Endodermal cell (in vitro differentiated cells): ENCODE results near the gene TPPP. TPM values are rescaled to one million over a fixed set of nuclear protein-coding genes. Genes with fewer than 3 reads are reported as not detected.

Experiments
- DNase-seq: peaks from one replicate; pipeline ENCODE4 v3.0.0-alpha.2; 2017
- H3K27ac ChIP-seq: 2 replicates; pipeline ENCODE4 v1.5.1; 2013; ENCODE audit warnings: mild to moderate bottlenecking, low read depth, low read length, moderate library complexity
- H3K27me3 ChIP-seq: 2 replicates; pipeline ENCODE4 v1.6.1; 2013; ENCODE audit warnings: mild to moderate bottlenecking, low read length, moderate library complexity; ENCODE audit not compliant: insufficient read depth, control insufficient read depth, poor library complexity, severe bottlenecking
- H3K36me3 ChIP-seq: 2 replicates; pipeline ENCODE4 v1.7.0; 2013; ENCODE audit warnings: mild to moderate bottlenecking, low read length, moderate library complexity; ENCODE audit not compliant: control insufficient read depth, insufficient read depth
- H3K4me1 ChIP-seq: one replicate; pipeline ENCODE4 v1.7.0; 2013; ENCODE audit warnings: low read length; ENCODE audit not compliant: control insufficient read depth, insufficient read depth
- H3K4me3 ChIP-seq: 2 replicates; pipeline ENCODE4 v1.5.1; 2013; ENCODE audit warnings: mild to moderate bottlenecking, low read length, moderate library complexity
- H3K9ac ChIP-seq: 2 replicates; pipeline ENCODE4 v1.6.1; 2013; ENCODE audit warnings: mild to moderate bottlenecking, low read length, moderate library complexity; ENCODE audit not compliant: poor library complexity, severe bottlenecking; ENCODE audit errors: extremely low read depth
- H3K9me3 ChIP-seq: 2 replicates; pipeline ENCODE4 v1.6.1; 2013; ENCODE audit warnings: mild to moderate bottlenecking, low read length, moderate library complexity; ENCODE audit not compliant: control insufficient read depth
- H3K27ac Mint-ChIP-seq: 2 replicates; pipeline ENCODE4 v1.8.0; 2020; ENCODE audit warnings: mixed read lengths
- H3K27me3 Mint-ChIP-seq: 2 replicates; pipeline ENCODE4 v1.8.0; 2021; ENCODE audit warnings: mild to moderate bottlenecking, mixed read lengths; ENCODE audit not compliant: insufficient read depth
- H3K36me3 Mint-ChIP-seq: 2 replicates; pipeline ENCODE4 v1.8.0; 2020; ENCODE audit warnings: low read depth, mixed read lengths
- H3K4me1 Mint-ChIP-seq: 2 replicates; pipeline ENCODE4 v1.8.0; 2020; ENCODE audit warnings: mixed read lengths
- H3K4me3 Mint-ChIP-seq: 2 replicates; pipeline ENCODE4 v1.8.0; 2020; ENCODE audit warnings: mild to moderate bottlenecking, moderate library complexity, mixed read lengths
- H3K9me3 Mint-ChIP-seq: 2 replicates; pipeline ENCODE4 v1.8.0; 2020; ENCODE audit warnings: mild to moderate bottlenecking, mixed read lengths
- WGBS, 2 experiments: methylation state at CpG; one replicate each; pipeline versions ENCODE4 v1.1.5 to v1.1.7; 2013; ENCODE audit warnings: missing lambda C conversion rate in 2 of 2, mixed read lengths in 1 of 2; ENCODE audit not compliant: insufficient coverage in 1 of 2, insufficient read length in 1 of 2; 5-methylcytosine and 5-hydroxymethylcytosine counted together
- total RNA-seq, 2 donors: library from RNA; stranded (reverse); fragmentation: NEBNext Ultra II Directional in 1 of 2; extraction: Animal tissue kit (Norgen Biotek cat#: 25700) in 1 of 2; gene quantifications; 2 replicates in 1 of 2; 3 replicates in 1 of 2; pipeline ENCODE4 v1.2.1, GENCODE V29; 2021
- TF ChIP-seq, protein P1 (sequence below): fragments of 200-600 bp; sonication (generic); conservative IDR thresholded peaks from 2 replicates; pipeline ENCODE4 v1.5.0; 2021; ENCODE audit warnings: antibody characterized with exemption, mild to moderate bottlenecking

TPPP gene
- total RNA-seq, 2 donors from 2014 or later = 0.22 to 0.70 TPM

DNA sequence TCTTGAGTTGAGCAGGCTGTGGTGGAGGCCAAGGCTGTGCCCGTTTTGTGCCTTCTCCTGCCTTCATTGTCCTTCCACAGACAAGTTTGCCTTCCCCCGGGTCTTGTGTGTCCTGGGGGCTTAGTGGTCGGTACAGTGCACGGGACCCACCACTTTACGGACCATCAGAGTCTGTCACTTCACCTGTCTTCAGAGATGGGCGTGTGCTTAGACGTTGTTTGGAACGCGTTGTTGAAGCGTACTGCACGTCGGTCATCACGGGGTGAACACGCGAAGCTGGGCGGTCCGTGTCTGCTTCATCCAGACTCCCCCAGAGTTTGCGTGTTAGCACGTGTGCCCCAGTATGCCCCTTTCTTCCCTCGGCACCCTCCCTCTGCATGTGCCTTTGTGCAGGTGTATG, 56.2 kb downstream of the TPPP start:
- Histone ChIP-seq H3K27ac (no peak overlapping the region), H3K4me3 (no peak overlapping the region), H3K9me3 (no peaks in the 10 kb centered on the region), H3K4me1 (no peaks in the 10 kb centered on the region), H3K36me3 (peaks cover 41% of the 10 kb centered on the region), H3K9ac (no peak overlapping the region), H3K27me3 (no peaks in the 10 kb centered on the region)
- TF ChIP-seq, protein P1, sequence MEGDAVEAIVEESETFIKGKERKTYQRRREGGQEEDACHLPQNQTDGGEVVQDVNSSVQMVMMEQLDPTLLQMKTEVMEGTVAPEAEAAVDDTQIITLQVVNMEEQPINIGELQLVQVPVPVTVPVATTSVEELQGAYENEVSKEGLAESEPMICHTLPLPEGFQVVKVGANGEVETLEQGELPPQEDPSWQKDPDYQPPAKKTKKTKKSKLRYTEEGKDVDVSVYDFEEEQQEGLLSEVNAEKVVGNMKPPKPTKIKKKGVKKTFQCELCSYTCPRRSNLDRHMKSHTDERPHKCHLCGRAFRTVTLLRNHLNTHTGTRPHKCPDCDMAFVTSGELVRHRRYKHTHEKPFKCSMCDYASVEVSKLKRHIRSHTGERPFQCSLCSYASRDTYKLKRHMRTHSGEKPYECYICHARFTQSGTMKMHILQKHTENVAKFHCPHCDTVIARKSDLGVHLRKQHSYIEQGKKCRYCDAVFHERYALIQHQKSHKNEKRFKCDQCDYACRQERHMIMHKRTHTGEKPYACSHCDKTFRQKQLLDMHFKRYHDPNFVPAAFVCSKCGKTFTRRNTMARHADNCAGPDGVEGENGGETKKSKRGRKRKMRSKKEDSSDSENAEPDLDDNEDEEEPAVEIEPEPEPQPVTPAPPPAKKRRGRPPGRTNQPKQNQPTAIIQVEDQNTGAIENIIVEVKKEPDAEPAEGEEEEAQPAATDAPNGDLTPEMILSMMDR = no peak
- no peak overlapping the region for H3K27ac Mint-ChIP-seq
- no peaks in the 10 kb centered on the region for H3K27me3 Mint-ChIP-seq
- H3K36me3 Mint-ChIP-seq = peaks cover 56% of the 10 kb centered on the region
- DNase-seq = no peak
- H3K4me1 Mint-ChIP-seq = no peaks in the 10 kb centered on the region
- no peaks in the 10 kb centered on the region for H3K9me3 Mint-ChIP-seq
- no peak overlapping the region for H3K4me3 Mint-ChIP-seq
- 93 to 98% methylated on average over 18 to 20 of the region's 20 CpGs for WGBS, 2 experiments

DNA sequence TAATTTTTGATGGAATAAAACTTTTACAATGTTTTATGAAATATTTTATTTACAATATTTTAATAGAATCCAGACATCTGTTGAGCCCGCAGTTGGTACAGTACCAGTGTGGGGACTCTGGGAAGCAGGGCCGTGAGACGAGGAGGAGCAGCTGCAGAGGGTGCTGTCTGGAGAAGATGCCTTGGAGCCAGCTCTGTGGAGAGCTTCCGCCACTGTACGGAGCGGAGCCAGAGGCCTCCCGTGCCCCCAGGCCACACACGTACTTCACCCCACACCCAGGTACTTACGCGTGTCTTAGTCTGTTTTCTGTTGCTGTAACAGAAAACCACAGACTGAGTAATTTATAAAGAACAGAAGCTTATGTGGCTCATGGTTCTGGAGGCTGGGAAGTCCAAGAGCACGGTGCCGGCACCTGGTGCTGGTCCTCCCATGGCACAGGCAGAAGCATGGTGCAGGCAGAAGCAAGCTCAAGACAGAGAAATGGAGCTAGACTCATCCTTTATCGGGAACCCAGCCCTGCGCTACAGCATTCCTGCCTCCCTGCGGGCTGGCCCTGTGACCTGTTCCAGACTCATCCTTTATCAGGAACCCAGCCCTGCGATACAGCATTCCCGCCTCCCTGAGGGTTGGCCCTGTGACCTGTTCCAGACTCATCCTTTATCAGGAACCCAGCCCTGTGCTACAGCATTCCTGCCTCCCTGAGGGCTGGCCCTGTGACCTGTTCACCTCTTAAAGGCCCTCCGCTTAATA, 57.7 kb downstream of the TPPP start:
- no peak overlapping the region for H3K27ac ChIP-seq
- H3K9ac ChIP-seq = no peak overlapping the region
- TF ChIP-seq, protein P1 = no peak
- Mint-ChIP-seq H3K27ac (no peak overlapping the region), H3K4me3 (no peak overlapping the region), H3K27me3 (no peaks in the 10 kb centered on the region), H3K4me1 (no peaks in the 10 kb centered on the region), H3K36me3 (peaks cover 50% of the 10 kb centered on the region), H3K9me3 (no peaks in the 10 kb centered on the region)
- whole genome bisulfite sequencing, 2 experiments = 96 to 97% methylated on average over 13 to 18 of the region's 18 CpGs
- no peaks in the 10 kb centered on the region for H3K27me3 ChIP-seq
- no peaks in the 10 kb centered on the region for H3K9me3 ChIP-seq
- DNase-seq = no peak
- H3K36me3 ChIP-seq = peaks cover 35% of the 10 kb centered on the region
- H3K4me1 ChIP-seq = no peaks in the 10 kb centered on the region
- no peak overlapping the region for H3K4me3 ChIP-seq

DNA sequence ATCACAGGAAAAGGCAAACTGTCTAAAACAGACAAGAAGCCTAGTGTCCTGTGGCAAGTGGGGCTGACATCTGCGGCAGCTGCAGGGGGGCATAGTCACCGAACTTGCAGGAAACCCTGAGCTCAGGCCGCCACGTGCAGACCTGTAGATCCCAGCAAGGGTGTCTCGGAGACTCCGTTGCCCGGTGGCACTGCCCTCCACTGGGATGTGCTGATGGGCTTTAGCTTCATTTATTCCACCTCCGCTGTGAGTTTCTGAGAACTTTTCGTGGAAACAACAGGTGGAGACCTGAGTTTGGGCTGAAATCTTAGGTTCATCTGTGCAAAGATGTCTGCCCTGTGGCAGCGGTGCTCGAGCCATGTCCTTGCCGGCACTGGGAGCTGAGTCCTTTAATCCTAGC, 59.0 kb downstream of the TPPP start:
- DNase-seq = no peak
- Histone ChIP-seq H3K9ac (no peak overlapping the region), H3K4me3 (no peak overlapping the region), H3K27me3 (no peaks in the 10 kb centered on the region), H3K27ac (peak overlapping the region; percentile 8), H3K9me3 (no peaks in the 10 kb centered on the region), H3K4me1 (no peaks in the 10 kb centered on the region), H3K36me3 (peaks cover 31% of the 10 kb centered on the region)
- peak overlapping the region; percentile 45 for H3K27ac Mint-ChIP-seq
- H3K9me3 Mint-ChIP-seq = no peaks in the 10 kb centered on the region
- H3K27me3 Mint-ChIP-seq = no peaks in the 10 kb centered on the region
- TF ChIP-seq, protein P1 = no peak
- no peak overlapping the region for H3K4me3 Mint-ChIP-seq
- H3K36me3 Mint-ChIP-seq = peaks cover 41% of the 10 kb centered on the region
- no peaks in the 10 kb centered on the region for H3K4me1 Mint-ChIP-seq
- 92 to 94% methylated on average over 8 to 12 of the region's 12 CpGs for WGBS, 2 experiments
